IMR-90 (cell line): ENCODE results near the gene PIM1. TPM values are rescaled to one million over a fixed set of nuclear protein-coding genes. Genes with fewer than 3 reads are reported as not detected.
"Not testable (repeated sequence)": the region's sequence is repeated elsewhere in the genome, so short reads cannot be mapped to it uniquely, and the experiment has no call there.

ENCODE experiments used
- ATAC-seq: fragments of 200-7000 bp; cut with Tn5 transposase; 2 replicates; pipeline ENCODE4 v1.9.1; 2020; ENCODE audit warnings: low read depth, mild to moderate bottlenecking, moderate library complexity
- BruUV-seq: library from RNA; stranded (reverse); fragments of 400-500 nt; replicated peaks from 2 replicates; lab custom pipeline; 2021; lab: Mats Ljungman, UMichigan
- CTCF ChIA-PET: fragments of 300-600 bp; formaldehyde crosslinking; extraction: SDS; loops from one replicate; lab custom pipeline; 2021; ENCODE audit warnings: antibody characterized with exemption; lab: Yijun Ruan, JAX
- POLR2A ChIA-PET: fragments of 300-600 bp; sonication (Branson Sonifier 250); formaldehyde crosslinking; loops from one replicate; lab custom pipeline; 2022; ENCODE audit warnings: antibody characterized with exemption; ENCODE audit not compliant: unreplicated experiment; lab: Charles Lee
- DNase-seq: peaks from one replicate; pipeline ENCODE4 v3.0.0; 2013
- H2AFZ ChIP-seq: replicated peaks from 2 replicates; pipeline ENCODE3; 2013; ENCODE audit warnings: low read length, mild to moderate bottlenecking; ENCODE audit not compliant: poor library complexity
- H2AK5ac ChIP-seq: 2 replicates; pipeline ENCODE4 v1.6.1; 2013; ENCODE audit warnings: low read depth, low read length, inconsistent platforms
- H2AK9ac ChIP-seq: replicated peaks from 2 replicates; pipeline ENCODE3; 2013; ENCODE audit warnings: mild to moderate bottlenecking, low read depth, low read length, moderate library complexity; ENCODE audit not compliant: poor library complexity
- H2BK120ac ChIP-seq: 2 replicates; pipeline ENCODE4 v1.6.1; 2013; ENCODE audit warnings: low read depth, low read length, inconsistent platforms
- H2BK15ac ChIP-seq: 3 replicates; pipeline ENCODE4 v1.6.1; 2013; ENCODE audit warnings: low read depth, low read length, inconsistent platforms
- H2BK20ac ChIP-seq: 2 replicates; pipeline ENCODE4 v1.6.1; 2013; ENCODE audit warnings: low read depth, mild to moderate bottlenecking, inconsistent platforms, low read length, moderate library complexity
- H2BK5ac ChIP-seq: 2 replicates; pipeline ENCODE4 v1.6.1; 2013; ENCODE audit warnings: mild to moderate bottlenecking, low read depth, low read length, inconsistent platforms; ENCODE audit not compliant: poor library complexity, severe bottlenecking
- H3K14ac ChIP-seq: replicated peaks from 2 replicates; pipeline ENCODE4 v1.6.1; 2013; ENCODE audit warnings: low read depth, low read length, inconsistent platforms
- H3K18ac ChIP-seq: 2 replicates; pipeline ENCODE4 v1.6.1; 2013; ENCODE audit warnings: low read depth, low read length, control low read depth
- H3K23ac ChIP-seq: 2 replicates; pipeline ENCODE4 v1.6.1; 2013; ENCODE audit warnings: low read depth, low read length, inconsistent platforms
- H3K27ac ChIP-seq: 2 replicates; pipeline ENCODE4 v1.5.1; 2013; ENCODE audit warnings: mild to moderate bottlenecking, control low read depth, low read length; ENCODE audit not compliant: insufficient read depth
- H3K27me3 ChIP-seq: 2 replicates; pipeline ENCODE4 v1.6.1; 2013; ENCODE audit warnings: low read length; ENCODE audit not compliant: control insufficient read depth, insufficient read depth
- H3K36me3 ChIP-seq: 2 replicates; pipeline ENCODE4 v1.6.1; 2013; ENCODE audit warnings: low read length, mixed read lengths; ENCODE audit not compliant: control insufficient read depth, insufficient read depth
- H3K4ac ChIP-seq: 2 replicates; pipeline ENCODE4 v1.6.1; 2013; ENCODE audit warnings: low read depth, low read length, inconsistent platforms
- H3K4me1 ChIP-seq: 2 replicates; pipeline ENCODE4 v1.6.1; 2013; ENCODE audit warnings: low read length, mixed read lengths; ENCODE audit not compliant: control insufficient read depth, insufficient read depth
- H3K4me2 ChIP-seq: 2 replicates; pipeline ENCODE4 v1.6.1; 2013; ENCODE audit warnings: low read depth, mild to moderate bottlenecking, control low read depth, low read length, moderate library complexity
- H3K4me3 ChIP-seq: 2 replicates; pipeline ENCODE4 v1.5.1; 2013; ENCODE audit warnings: low read depth, mild to moderate bottlenecking, control low read depth, low read length, moderate library complexity; ENCODE audit not compliant: insufficient read depth
- H3K56ac ChIP-seq: 2 replicates; pipeline ENCODE4 v1.6.1; 2013; ENCODE audit warnings: low read length, inconsistent platforms; ENCODE audit not compliant: insufficient read depth; ENCODE audit errors: extremely low read depth
- H3K79me1 ChIP-seq, 2 experiments: 2 replicates each; pipeline ENCODE4 v1.6.1; 2013; ENCODE audit warnings: low read length in 2 of 2, inconsistent platforms in 1 of 2, low read depth in 1 of 2
- H3K9ac ChIP-seq: 2 replicates; pipeline ENCODE4 v1.6.1; 2013; ENCODE audit warnings: low read depth, low read length, control low read depth
- H3K9me1 ChIP-seq: 2 replicates; pipeline ENCODE4 v1.6.1; 2013; ENCODE audit warnings: low read length, inconsistent platforms; ENCODE audit not compliant: insufficient read depth
- H3K9me3 ChIP-seq: 2 replicates; pipeline ENCODE4 v1.6.1; 2013; ENCODE audit warnings: low read length; ENCODE audit not compliant: control insufficient read depth, insufficient read depth
- H4K20me1 ChIP-seq: 2 replicates; pipeline ENCODE4 v1.6.1; 2013; ENCODE audit warnings: low read length, inconsistent platforms; ENCODE audit not compliant: insufficient read depth
- H4K5ac ChIP-seq: 2 replicates; pipeline ENCODE4 v1.6.1; 2013; ENCODE audit warnings: mild to moderate bottlenecking, low read depth, low read length, control low read depth
- H4K8ac ChIP-seq, 2 experiments: 2 replicates each; pipeline ENCODE4 v1.6.1; 2013; ENCODE audit warnings: low read depth in 2 of 2, low read length in 2 of 2, control low read depth in 1 of 2, inconsistent platforms in 1 of 2
- H4K91ac ChIP-seq: 2 replicates; pipeline ENCODE4 v1.6.1; 2013; ENCODE audit warnings: low read depth, low read length, inconsistent platforms; ENCODE audit not compliant: insufficient read depth
- BHLHE40 ChIP-seq: fragments of 150-350 bp; IDR thresholded peaks from 2 replicates; pipeline ENCODE4 v1.6.1; 2016; ENCODE audit warnings: mild to moderate bottlenecking, low read depth, low read length
- CHD1 ChIP-seq: IDR thresholded peaks from 2 replicates; pipeline ENCODE4 v1.6.1; 2012; ENCODE audit warnings: low read depth, low read length, improper control_type of control experiment
- FOS ChIP-seq: fragments of 150-350 bp; IDR thresholded peaks from 2 replicates; pipeline ENCODE4 v1.6.1; 2016; ENCODE audit warnings: low read depth, low read length
- MXI1 ChIP-seq: IDR thresholded peaks from 2 replicates; pipeline ENCODE4 v1.6.1; 2012; ENCODE audit warnings: low read depth, mild to moderate bottlenecking, low read length, moderate library complexity, borderline replicate concordance
- NFE2L2 ChIP-seq: fragments of 150-350 bp; IDR thresholded peaks from 2 replicates; pipeline ENCODE4 v1.6.1; 2016; ENCODE audit warnings: low read depth, mild to moderate bottlenecking, low read length
- RFX5 ChIP-seq: IDR thresholded peaks from 2 replicates; pipeline ENCODE4 v1.8.0; 2012; ENCODE audit warnings: low read depth, mild to moderate bottlenecking, low read length, moderate library complexity
- SMC3 ChIP-seq: fragments of 150-350 bp; IDR thresholded peaks from 2 replicates; pipeline ENCODE4 v1.6.1; 2016; ENCODE audit warnings: low read depth, mild to moderate bottlenecking, antibody characterized with exemption, low read length, moderate library complexity
- USF2 ChIP-seq: fragments of 150-350 bp; IDR thresholded peaks from 2 replicates; pipeline ENCODE4 v1.6.1; 2017; ENCODE audit warnings: mild to moderate bottlenecking, antibody characterized with exemption, low read length, low read depth
- WGBS, 2 experiments: methylation state at CpG; one replicate each; pipeline versions ENCODE4 v1.1.5 to v1.1.7; 2013; ENCODE audit warnings: missing lambda C conversion rate in 2 of 2; ENCODE audit not compliant: insufficient read length in 1 of 2; ENCODE audit errors: extremely low coverage in 2 of 2; 5-methylcytosine and 5-hydroxymethylcytosine counted together
- dilution Hi-C: fragments of 300-500 bp; cut with HindIII; formaldehyde crosslinking; loops from one replicate; pipeline ENCODE4 v1.14.3; 2018; ENCODE audit warnings: low sequenced_read_pairs; ENCODE audit not compliant: unreplicated experiment
- in situ Hi-C: fragments of 300-500 bp; cut with MboI; formaldehyde crosslinking; loops from 3 replicates; pipeline ENCODE4 v1.14.3; 2019; ENCODE audit warnings: low sequenced_read_pairs, inconsistent platforms, mixed read lengths
- intact Hi-C: fragments of 100-400 bp; cut with micrococcal nuclease; formaldehyde crosslinking; loops from 2 replicates; pipeline ENCODE4 v1.10.0; 2022
- polyA plus RNA-seq, 3 experiments: library from polyadenylated mRNA; depleted of rRNA; stranded (reverse); fragments of >200 nt; gene quantifications; 2 replicates each; pipeline ENCODE4 v1.2.3, GENCODE V29; 2012; ENCODE audit warnings: low replicate concordance in 1 of 3
- total RNA-seq: library from RNA; depleted of rRNA; stranded (reverse); fragments of >200 nt; gene quantifications from 2 replicates; pipeline ENCODE4 v1.2.3, GENCODE V29; 2012

The PIM1 gene
- total and polyA plus RNA-seq, 2 of the 4 experiments (the other 2 are of a cell fraction) = 7.2 to 18.5 TPM

GRCh38 chr6:37180075-37180474, 10.1 kb downstream of the PIM1 start:
- H2BK120ac ChIP-seq = no peak overlapping the region
- BruUV-seq = no TSS peak
- no peak overlapping the region for H4K5ac ChIP-seq
- H3K27ac ChIP-seq = no peak overlapping the region
- TF ChIP-seq USF2 (no peak), CHD1 (no peak), BHLHE40 (no peak), MXI1 (no peak), RFX5 (no peak), SMC3 (no peak), FOS (no peak), NFE2L2 (no peak)
- H3K36me3 ChIP-seq = peaks cover 5% of the 10 kb centered on the region; the same call in 1 of the 2 replicates
- no peak overlapping the region for H3K56ac ChIP-seq
- H3K14ac ChIP-seq = no peak overlapping the region
- DNase-seq (no peak), ATAC-seq (no peak)
- H2BK5ac ChIP-seq = no peak overlapping the region
- H2AFZ ChIP-seq = no peak overlapping the region
- no peak overlapping the region for H2BK15ac ChIP-seq
- no peak overlapping the region for H2BK20ac ChIP-seq
- in situ Hi-C loops = no loop called here
- peaks cover 2% of the 10 kb centered on the region; the same call in 1 of the 2 replicates for H4K20me1 ChIP-seq
- intact Hi-C loops = no loop called here
- no peaks in the 10 kb centered on the region for H3K79me1 ChIP-seq
- POLR2A ChIA-PET = no interaction called here
- H3K9ac ChIP-seq = no peak overlapping the region
- H3K4ac ChIP-seq = no peak overlapping the region
- dilution Hi-C loops = no loop called here
- H4K8ac ChIP-seq = no peak overlapping the region
- no peaks in the 10 kb centered on the region for H3K9me1 ChIP-seq
- H3K4me1 ChIP-seq = no peaks in the 10 kb centered on the region
- H3K4me3 ChIP-seq = no peak overlapping the region
- no peak overlapping the region for H3K18ac ChIP-seq
- no peak overlapping the region for H3K23ac ChIP-seq
- no CpG with 5 or more reads among the region's 2 CpGs for WGBS, 2 experiments
- H2AK5ac ChIP-seq = no peak overlapping the region
- no peaks in the 10 kb centered on the region for H3K9me3 ChIP-seq
- no peak overlapping the region for H4K91ac ChIP-seq
- no peak overlapping the region for H2AK9ac ChIP-seq
- H3K4me2 ChIP-seq = no peak overlapping the region
- H3K27me3 ChIP-seq = no peaks in the 10 kb centered on the region
- CTCF ChIA-PET = no interaction called here

GRCh38 chr6:37180610-37181009, 10.7 kb downstream of the PIM1 start:
- no CpG with 5 or more reads among the region's 4 CpGs for WGBS, 2 experiments
- H3K4me1 ChIP-seq, POLR2A ChIA-PET, H3K27ac ChIP-seq, BruUV-seq, ATAC-seq, dilution Hi-C loops, H3K4ac ChIP-seq, H3K9me3 ChIP-seq, H3K9ac ChIP-seq, H3K56ac ChIP-seq, H2BK5ac ChIP-seq, H2AK5ac ChIP-seq, H2BK15ac ChIP-seq, H3K14ac ChIP-seq, H3K4me3 ChIP-seq, H3K4me2 ChIP-seq, H3K9me1 ChIP-seq, DNase-seq, H2BK120ac ChIP-seq, H2AK9ac ChIP-seq, H4K8ac ChIP-seq, H3K27me3 ChIP-seq, H3K36me3 ChIP-seq, H3K79me1 ChIP-seq, H3K18ac ChIP-seq, H4K91ac ChIP-seq, H2AFZ ChIP-seq, H4K20me1 ChIP-seq, H2BK20ac ChIP-seq, H4K5ac ChIP-seq, H3K23ac ChIP-seq, in situ Hi-C loops, intact Hi-C loops: not testable (repeated sequence)
- CTCF ChIA-PET = interaction anchor here (0.7 kb wide), 1 partner anchor 142 kb away, joined by 5 read pairs; no protein-coding TSS in a partner anchor
